ENCODE data around the gene HPGD. TPM values are rescaled to one million over a fixed set of nuclear protein-coding genes. Genes with fewer than 3 reads are reported as not detected.

Gene HPGD
- total RNA-seq, 1 donor from 2014 or later = 134 TPM

DNA sequence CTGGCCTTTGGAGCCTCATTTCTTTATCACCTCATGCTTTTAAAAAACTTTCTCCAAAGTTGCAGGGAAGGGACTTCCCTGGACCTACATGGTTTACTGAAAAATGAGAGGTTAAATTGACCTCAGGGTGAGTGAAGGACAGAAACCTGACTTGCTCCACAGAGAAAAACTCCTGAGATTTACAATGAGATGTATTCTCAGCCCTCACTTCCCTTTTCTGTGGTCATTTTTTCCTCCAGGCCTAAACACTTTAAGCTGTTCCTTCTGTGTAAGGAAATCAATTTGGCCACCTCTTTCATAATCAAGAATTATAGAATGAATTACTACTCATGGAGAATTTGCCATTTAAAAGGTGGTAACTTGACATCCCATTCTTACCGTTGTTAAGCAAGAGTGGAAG lies 77.9 kb downstream of the HPGD start:
- intact Hi-C loops (cut with DNase I) = no loop called here
- Histone ChIP-seq H3K4me1 (peaks cover 10% of the 10 kb centered on the region), H3K27ac (no peak overlapping the region), H3K4me3 (no peak overlapping the region), H3K36me3 (no peaks in the 10 kb centered on the region), H3K27me3 (no peaks in the 10 kb centered on the region), H3K9me3 (no peaks in the 10 kb centered on the region)
- no peak for TF ChIP-seq POLR2A (IDR thresholded peaks at IDR 0.05)
- no peak for TF ChIP-seq POLR2AphosphoS5 (IDR thresholded peaks at IDR 0.05; ENCODE audit: insufficient read depth in 1 of 2, low read depth in 1 of 2)
- TF ChIP-seq, protein P1, sequence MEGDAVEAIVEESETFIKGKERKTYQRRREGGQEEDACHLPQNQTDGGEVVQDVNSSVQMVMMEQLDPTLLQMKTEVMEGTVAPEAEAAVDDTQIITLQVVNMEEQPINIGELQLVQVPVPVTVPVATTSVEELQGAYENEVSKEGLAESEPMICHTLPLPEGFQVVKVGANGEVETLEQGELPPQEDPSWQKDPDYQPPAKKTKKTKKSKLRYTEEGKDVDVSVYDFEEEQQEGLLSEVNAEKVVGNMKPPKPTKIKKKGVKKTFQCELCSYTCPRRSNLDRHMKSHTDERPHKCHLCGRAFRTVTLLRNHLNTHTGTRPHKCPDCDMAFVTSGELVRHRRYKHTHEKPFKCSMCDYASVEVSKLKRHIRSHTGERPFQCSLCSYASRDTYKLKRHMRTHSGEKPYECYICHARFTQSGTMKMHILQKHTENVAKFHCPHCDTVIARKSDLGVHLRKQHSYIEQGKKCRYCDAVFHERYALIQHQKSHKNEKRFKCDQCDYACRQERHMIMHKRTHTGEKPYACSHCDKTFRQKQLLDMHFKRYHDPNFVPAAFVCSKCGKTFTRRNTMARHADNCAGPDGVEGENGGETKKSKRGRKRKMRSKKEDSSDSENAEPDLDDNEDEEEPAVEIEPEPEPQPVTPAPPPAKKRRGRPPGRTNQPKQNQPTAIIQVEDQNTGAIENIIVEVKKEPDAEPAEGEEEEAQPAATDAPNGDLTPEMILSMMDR (IDR thresholded peaks at IDR 0.05) = no peak
- no peak for DNase-seq (ENCODE audit: extremely low spot score in 2 of 2)

Other genes starting within 250 kb of the HPGD start
- 24.3 TPM for gene FBXO8, start 238.8 kb downstream of the HPGD start, total RNA-seq
- 17.4 TPM for gene CEP44, start 238.6 kb downstream of the HPGD start, total RNA-seq